Gastroesophageal sphincter (tissue), 4 donors: ENCODE results near the gene ELOVL5. TPM values are rescaled to one million over a fixed set of nuclear protein-coding genes. Genes with fewer than 3 reads are reported as not detected.

Experiments
- ATAC-seq: fragments of 150-250 bp; one replicate; pipeline ENCODE4 v1.9.1; 2016; ENCODE audit warnings: mild to moderate bottlenecking, moderate library complexity
- H3K27ac ChIP-seq, 4 donors: fragments of 200-600 bp; sonication (generic) in 3 of 4; 1 replicate in 3 of 4; 2 replicates in 1 of 4; pipeline ENCODE4 v1.5.1; 2016 to 2019
- H3K27me3 ChIP-seq: fragments of 200-600 bp; sonication (generic); one replicate; pipeline ENCODE4 v1.5.1; 2019
- H3K36me3 ChIP-seq, 2 donors: fragments of 200-600 bp; sonication (generic); one replicate each; pipeline ENCODE4 v1.5.1; 2019; ENCODE audit warnings: control low read depth in 1 of 2
- H3K4me1 ChIP-seq, 3 donors: fragments of 200-600 bp; sonication (generic); 1 replicate in 2 of 3; 2 replicates in 1 of 3; pipeline ENCODE4 v1.5.1; 2016 to 2019; ENCODE audit warnings: control low read depth in 2 of 3
- H3K4me3 ChIP-seq, 2 donors: fragments of 200-600 bp; sonication (generic); one replicate each; pipeline ENCODE4 v1.5.1; 2019; ENCODE audit warnings: mild to moderate bottlenecking in 1 of 2, moderate library complexity in 1 of 2
- H3K9me3 ChIP-seq, 3 donors: fragments of 200-600 bp; sonication (generic); one replicate each; pipeline ENCODE4 v1.5.1; 2017 to 2019; ENCODE audit warnings: control low read depth in 2 of 3
- EP300 ChIP-seq: sonication (generic); formaldehyde crosslinking; IDR thresholded peaks from one replicate; pipeline ENCODE4 v1.6.1; 2017; ENCODE audit warnings: antibody characterized with exemption, mild to moderate bottlenecking
- POLR2A ChIP-seq, 2 donors: fragments of 450-650 bp; IDR thresholded peaks; one replicate each; pipeline ENCODE4 v1.6.1; 2017; ENCODE audit warnings: antibody characterized with exemption in 2 of 2, mild to moderate bottlenecking in 2 of 2, moderate library complexity in 1 of 2
- POLR2AphosphoS5 ChIP-seq: sonication (generic); formaldehyde crosslinking; IDR thresholded peaks from one replicate; pipeline ENCODE4 v1.6.1; 2017; ENCODE audit warnings: antibody characterized with exemption
- WGBS, 2 donors: methylation state at CpG; one replicate each; pipeline ENCODE4 v1.1.5; 2018; ENCODE audit warnings: low coverage in 1 of 2; 5-methylcytosine and 5-hydroxymethylcytosine counted together
- total RNA-seq, 4 donors: library from RNA; depleted of rRNA; stranded (reverse); fragments of >200 nt; gene quantifications; one replicate each; pipeline ENCODE4 v1.1.0, GENCODE V29; 2016
- TF ChIP-seq, protein P1 (sequence below), 4 experiments: fragments of 200-600 bp in 2 of 4; fragments of 450-650 bp in 2 of 4; sonication (generic) in 1 of 4; IDR thresholded peaks; one replicate each; pipeline ENCODE4 v1.5.1; 2017 to 2019; ENCODE audit warnings: antibody characterized with exemption in 4 of 4, mild to moderate bottlenecking in 2 of 4, moderate library complexity in 2 of 4

The ELOVL5 gene
- total RNA-seq, 4 donors from 2014 or later, result 51.5 to 94.6 (median 64.6) TPM

DNA sequence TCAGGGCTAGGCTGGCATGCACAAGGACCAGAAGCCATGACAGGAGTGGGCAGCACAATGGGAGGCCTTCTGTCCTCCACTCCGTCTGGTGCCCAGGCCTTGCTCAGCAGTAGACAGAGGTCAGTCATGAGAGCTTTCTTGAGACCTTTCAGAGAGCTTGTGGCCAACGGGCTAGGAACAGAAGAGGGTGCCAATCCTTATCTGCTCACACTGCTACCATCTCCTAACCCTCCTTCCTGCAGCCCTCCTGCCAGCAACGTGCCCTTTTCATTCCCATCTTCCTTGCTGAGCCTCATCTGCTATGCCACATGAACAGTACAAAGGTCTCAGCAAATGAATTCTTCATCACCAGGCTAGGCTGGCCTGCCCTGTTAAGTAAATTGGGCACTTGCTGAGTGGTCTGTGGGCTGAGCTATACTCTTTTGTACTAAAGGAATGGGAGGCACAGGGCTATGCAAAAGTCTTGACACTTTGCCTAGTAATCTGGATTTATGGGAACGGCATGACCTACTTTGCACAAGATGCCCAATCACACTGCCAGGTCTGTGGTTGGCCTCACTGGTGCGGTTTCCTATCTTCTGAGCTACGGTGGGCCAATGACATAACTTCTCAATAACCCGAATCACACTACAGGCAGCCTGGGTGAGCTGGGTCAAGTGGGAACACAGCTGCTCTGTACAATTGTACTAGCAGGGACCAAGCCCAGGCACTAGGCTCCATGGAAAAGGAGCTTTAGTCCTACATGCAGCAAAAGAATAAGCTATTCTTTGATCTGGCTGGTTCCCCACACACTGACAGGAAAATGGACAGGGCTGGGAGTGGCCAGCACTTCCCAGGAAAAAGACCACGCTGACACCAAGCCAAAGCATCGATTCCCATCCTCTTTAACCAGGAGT is 47.8 kb downstream of the ELOVL5 start:
- Histone ChIP-seq H3K9me3 (no peaks in the 10 kb centered on the region), H3K4me1 (peaks cover 17 to 68% (median 22%) of the 10 kb centered on the region in 3 donors), H3K27ac (peak overlapping the region in 3 of 4 donors; percentile 40 to 62 (median 43)), H3K36me3 (no peaks in the 10 kb centered on the region), H3K27me3 (no peaks in the 10 kb centered on the region), H3K4me3 (no peak overlapping the region)
- peak; percentile 42 for ATAC-seq
- WGBS, 2 donors, result 54 to 67% methylated on average over 3 to 4 of the region's 9 CpGs
- TF ChIP-seq POLR2A (IDR thresholded peaks at IDR 0.05) (no peak), POLR2AphosphoS5 (no peak), EP300 (no peak)
- TF ChIP-seq, protein P1, sequence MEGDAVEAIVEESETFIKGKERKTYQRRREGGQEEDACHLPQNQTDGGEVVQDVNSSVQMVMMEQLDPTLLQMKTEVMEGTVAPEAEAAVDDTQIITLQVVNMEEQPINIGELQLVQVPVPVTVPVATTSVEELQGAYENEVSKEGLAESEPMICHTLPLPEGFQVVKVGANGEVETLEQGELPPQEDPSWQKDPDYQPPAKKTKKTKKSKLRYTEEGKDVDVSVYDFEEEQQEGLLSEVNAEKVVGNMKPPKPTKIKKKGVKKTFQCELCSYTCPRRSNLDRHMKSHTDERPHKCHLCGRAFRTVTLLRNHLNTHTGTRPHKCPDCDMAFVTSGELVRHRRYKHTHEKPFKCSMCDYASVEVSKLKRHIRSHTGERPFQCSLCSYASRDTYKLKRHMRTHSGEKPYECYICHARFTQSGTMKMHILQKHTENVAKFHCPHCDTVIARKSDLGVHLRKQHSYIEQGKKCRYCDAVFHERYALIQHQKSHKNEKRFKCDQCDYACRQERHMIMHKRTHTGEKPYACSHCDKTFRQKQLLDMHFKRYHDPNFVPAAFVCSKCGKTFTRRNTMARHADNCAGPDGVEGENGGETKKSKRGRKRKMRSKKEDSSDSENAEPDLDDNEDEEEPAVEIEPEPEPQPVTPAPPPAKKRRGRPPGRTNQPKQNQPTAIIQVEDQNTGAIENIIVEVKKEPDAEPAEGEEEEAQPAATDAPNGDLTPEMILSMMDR (IDR thresholded peaks at IDR 0.05), result no peak

DNA sequence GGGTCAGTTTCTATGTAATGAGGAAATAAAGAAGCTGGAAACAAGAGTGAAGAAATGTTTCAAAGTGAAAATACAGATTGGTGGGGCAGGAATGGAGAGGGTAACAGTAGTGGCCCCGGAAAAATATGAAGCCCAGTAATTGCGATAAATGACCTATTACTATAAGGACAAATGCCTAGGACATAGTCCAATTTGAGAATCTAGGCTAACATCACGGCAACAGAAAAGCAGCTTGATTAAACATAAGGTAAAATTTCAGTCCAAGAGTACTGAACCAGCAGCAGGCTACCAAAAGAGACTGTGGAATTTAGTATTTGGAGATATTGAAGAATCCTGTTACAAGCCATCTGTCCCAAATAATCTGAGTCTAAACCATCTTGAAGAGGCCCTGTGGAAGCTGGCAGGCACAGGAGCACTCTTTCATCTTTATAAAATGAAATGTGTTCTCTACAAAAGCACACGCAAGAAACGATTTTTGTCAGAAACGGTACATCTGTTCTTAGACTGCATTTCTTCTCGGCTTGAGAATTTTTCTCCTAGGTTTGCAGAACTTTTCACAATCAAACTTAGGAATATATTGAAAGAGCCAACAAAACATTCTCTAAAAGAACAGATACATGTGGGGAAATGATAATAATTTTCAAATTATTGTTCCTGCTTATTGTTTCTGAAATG is 49.3 kb downstream of the ELOVL5 start:
- no peak for TF ChIP-seq POLR2AphosphoS5
- no peak for TF ChIP-seq POLR2A (IDR thresholded peaks at IDR 0.05)
- no peak for TF ChIP-seq EP300
- TF ChIP-seq, protein P1 (IDR thresholded peaks at IDR 0.05), result no peak
- H3K4me1 ChIP-seq, result peaks cover 17 to 68% (median 22%) of the 10 kb centered on the region in 3 donors
- no peak for ATAC-seq
- 55 to 65% methylated on average over 7 of the region's 7 CpGs for WGBS, 2 donors
- H3K4me3 ChIP-seq, result no peak overlapping the region
- no peaks in the 10 kb centered on the region for H3K9me3 ChIP-seq
- H3K27ac ChIP-seq, result peak overlapping the region in 1 of 4 donors; percentile 22
- no peaks in the 10 kb centered on the region for H3K27me3 ChIP-seq
- H3K36me3 ChIP-seq, result peaks cover 0 to 3% of the 10 kb centered on the region in 2 donors

DNA sequence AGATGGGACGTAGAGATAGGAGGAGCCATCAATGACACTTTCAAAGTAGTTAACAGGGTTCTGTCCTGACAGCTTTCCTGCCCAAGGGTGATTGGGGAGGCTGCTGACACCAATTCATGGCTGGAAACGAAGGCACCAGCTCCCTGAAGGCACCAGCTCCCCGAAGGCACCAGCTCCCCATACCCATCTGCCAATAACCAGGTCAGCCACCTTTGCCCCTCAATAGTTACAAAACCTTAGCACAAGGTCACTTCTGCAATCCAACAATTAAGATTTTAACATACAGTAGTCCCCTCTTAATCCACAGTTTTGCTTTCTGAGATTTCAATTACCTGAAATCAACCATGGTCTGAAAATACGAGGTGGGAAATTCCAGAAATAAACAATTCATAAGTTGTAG is 51.7 kb downstream of the ELOVL5 start:
- no peak overlapping the region for H3K4me3 ChIP-seq
- no peaks in the 10 kb centered on the region for H3K27me3 ChIP-seq
- ATAC-seq, result no peak
- peaks cover 0 to 22% of the 10 kb centered on the region in 2 donors for H3K36me3 ChIP-seq
- no peaks in the 10 kb centered on the region for H3K9me3 ChIP-seq
- H3K4me1 ChIP-seq, result peaks cover 10 to 45% (median 17%) of the 10 kb centered on the region in 3 donors
- TF ChIP-seq POLR2A (IDR thresholded peaks at IDR 0.05) (no peak), POLR2AphosphoS5 (no peak), EP300 (no peak)
- TF ChIP-seq, protein P1 (IDR thresholded peaks at IDR 0.05), result no peak
- no peak overlapping the region for H3K27ac ChIP-seq
- 72 to 83% methylated on average over 2 to 3 of the region's 4 CpGs for WGBS, 2 donors

DNA sequence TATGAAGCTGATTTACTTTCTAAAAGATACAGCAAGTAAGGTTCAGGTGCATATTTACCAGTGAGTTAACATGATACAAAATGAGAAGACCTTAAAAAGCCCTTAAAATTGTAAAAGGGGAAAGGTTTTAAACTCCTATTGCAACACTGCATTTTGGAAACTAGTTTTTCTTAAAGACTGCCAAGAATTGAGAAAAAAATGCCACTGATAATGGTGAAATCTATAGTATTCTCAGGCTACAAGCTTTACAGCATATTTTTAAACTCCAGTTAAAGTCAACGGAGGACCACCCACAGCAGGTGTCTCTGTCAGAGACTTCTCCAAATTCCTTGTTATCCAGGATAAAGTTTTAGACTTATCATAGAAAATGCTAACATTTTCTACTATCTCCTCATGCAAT is 53.6 kb downstream of the ELOVL5 start:
- TF ChIP-seq, protein P1 (IDR thresholded peaks at IDR 0.05), result no peak
- no peak for TF ChIP-seq POLR2A (IDR thresholded peaks at IDR 0.05)
- no peak for TF ChIP-seq EP300
- no peak for TF ChIP-seq POLR2AphosphoS5
- H3K4me1 ChIP-seq, result peaks cover under 1 to 27% (median 7%) of the 10 kb centered on the region in 3 donors
- H3K27ac ChIP-seq, result no peak overlapping the region
- 90 to 100% methylated on average over 1 of the region's 1 CpG for WGBS, 2 donors
- H3K36me3 ChIP-seq, result peaks cover 0 to 24% of the 10 kb centered on the region in 2 donors
- no peak overlapping the region for H3K4me3 ChIP-seq
- no peaks in the 10 kb centered on the region for H3K9me3 ChIP-seq
- no peaks in the 10 kb centered on the region for H3K27me3 ChIP-seq
- no peak for ATAC-seq
